Suprapubic skin (tissue), 4 donors: ENCODE results near the gene HNRNPF. TPM values are rescaled to one million over a fixed set of nuclear protein-coding genes. Genes with fewer than 3 reads are reported as not detected.

ENCODE experiments used
- DNase-seq, 2 donors: peaks; one replicate each; pipeline ENCODE4 v3.0.0-alpha.2; 2019; ENCODE audit warnings: low spot score in 2 of 2
- H3K27ac ChIP-seq: fragments of 200-600 bp; sonication (generic); one replicate; pipeline ENCODE4 v1.5.1; 2019
- H3K27me3 ChIP-seq: fragments of 200-600 bp; sonication (generic); one replicate; pipeline ENCODE4 v1.5.1; 2019
- H3K36me3 ChIP-seq: fragments of 200-600 bp; sonication (generic); one replicate; pipeline ENCODE4 v1.5.1; 2019
- H3K4me1 ChIP-seq: fragments of 200-600 bp; sonication (generic); one replicate; pipeline ENCODE4 v1.5.1; 2019
- H3K4me3 ChIP-seq: fragments of 200-600 bp; sonication (generic); one replicate; pipeline ENCODE4 v1.5.1; 2019; ENCODE audit warnings: mild to moderate bottlenecking
- H3K9me3 ChIP-seq: fragments of 200-600 bp; sonication (generic); one replicate; pipeline ENCODE4 v1.5.1; 2019
- CTCF ChIP-seq, 2 donors: fragments of 200-600 bp in 1 of 2; fragments of 450-650 bp in 1 of 2; sonication (generic) in 1 of 2; IDR thresholded peaks; one replicate each; pipeline ENCODE4 v1.5.1; 2016 to 2019; ENCODE audit warnings: antibody characterized with exemption in 2 of 2, mild to moderate bottlenecking in 1 of 2, moderate library complexity in 1 of 2
- EP300 ChIP-seq: sonication (generic); formaldehyde crosslinking; IDR thresholded peaks from one replicate; pipeline ENCODE4 v1.6.1; 2017; ENCODE audit warnings: antibody characterized with exemption
- POLR2A ChIP-seq, 2 donors: fragments of 450-650 bp; IDR thresholded peaks; one replicate each; pipeline ENCODE4 v1.6.1; 2017; ENCODE audit warnings: antibody characterized with exemption in 2 of 2, mild to moderate bottlenecking in 2 of 2, moderate library complexity in 2 of 2
- POLR2AphosphoS5 ChIP-seq, 3 donors: sonication (generic); formaldehyde crosslinking; IDR thresholded peaks; one replicate each; pipeline ENCODE4 v1.6.1; 2017; ENCODE audit warnings: antibody characterized with exemption in 3 of 3
- WGBS: methylation state at CpG from one replicate; pipeline ENCODE4 v1.1.5; 2018; 5-methylcytosine and 5-hydroxymethylcytosine counted together
- total RNA-seq, 4 donors: library from RNA; depleted of rRNA; stranded (reverse); fragments of >200 nt; gene quantifications; one replicate each; pipeline ENCODE4 v1.1.0, GENCODE V29; 2016

HNRNPF gene
- total RNA-seq, 4 donors from 2014 or later: 180 to 248 (median 217) TPM

DNA sequence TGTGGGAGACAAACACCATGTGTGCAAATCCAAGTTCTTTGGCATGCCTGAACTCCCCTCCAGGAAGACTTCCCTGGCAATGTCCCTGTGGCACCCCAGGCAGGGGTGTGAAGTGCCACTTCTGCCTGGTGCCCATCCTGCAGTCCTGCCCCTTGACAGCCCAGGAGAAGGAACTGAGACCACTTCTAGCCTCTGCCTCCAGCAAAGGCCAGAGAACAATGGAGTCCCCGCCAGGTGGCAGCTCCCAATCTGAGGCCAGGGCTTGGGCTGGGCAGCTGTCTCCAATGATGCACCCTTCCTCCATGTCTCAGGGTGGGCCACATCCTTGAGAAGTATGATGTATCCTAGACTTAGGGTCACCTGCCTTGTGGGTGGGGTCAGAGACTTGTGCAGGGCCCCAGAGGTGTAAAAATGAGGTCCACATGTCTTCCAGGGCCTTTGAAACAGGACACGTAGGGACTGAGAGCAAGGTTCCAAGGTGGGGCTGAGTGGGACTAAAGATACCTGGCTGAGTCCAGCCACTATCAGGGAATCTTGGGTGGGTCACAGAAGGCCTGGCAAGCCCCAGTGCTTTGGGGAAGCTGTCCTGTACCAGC, 32.1 kb downstream of the HNRNPF start:
- H3K27ac ChIP-seq: no peak overlapping the region
- WGBS: 83% methylated on average over 2 of the region's 2 CpGs
- no peaks in the 10 kb centered on the region for H3K4me1 ChIP-seq
- no peak overlapping the region for H3K4me3 ChIP-seq
- H3K9me3 ChIP-seq: no peaks in the 10 kb centered on the region
- no peak for DNase-seq
- H3K27me3 ChIP-seq: no peaks in the 10 kb centered on the region
- TF ChIP-seq POLR2AphosphoS5 (IDR thresholded peaks at IDR 0.05): no peak
- TF ChIP-seq EP300: no peak
- TF ChIP-seq CTCF (IDR thresholded peaks at IDR 0.05): no peak
- TF ChIP-seq POLR2A (IDR thresholded peaks at IDR 0.05): no peak
- H3K36me3 ChIP-seq: no peaks in the 10 kb centered on the region

GRCh38 chr10:43376046-43376635, 32.8 kb downstream of the HNRNPF start:
- Histone ChIP-seq H3K36me3 (no peaks in the 10 kb centered on the region), H3K27me3 (no peaks in the 10 kb centered on the region), H3K27ac (no peak overlapping the region), H3K4me3 (no peak overlapping the region), H3K4me1 (no peaks in the 10 kb centered on the region), H3K9me3 (no peaks in the 10 kb centered on the region)
- 91% methylated on average over 9 of the region's 9 CpGs for WGBS
- no peak for TF ChIP-seq POLR2A (IDR thresholded peaks at IDR 0.05)
- TF ChIP-seq CTCF (IDR thresholded peaks at IDR 0.05): no peak
- TF ChIP-seq EP300: no peak
- no peak for TF ChIP-seq POLR2AphosphoS5 (IDR thresholded peaks at IDR 0.05)
- no peak for DNase-seq

GRCh38 chr10:43375401-43376020, 33.5 kb downstream of the HNRNPF start:
- Histone ChIP-seq H3K4me3 (no peak overlapping the region), H3K36me3 (no peaks in the 10 kb centered on the region), H3K9me3 (no peaks in the 10 kb centered on the region), H3K4me1 (no peaks in the 10 kb centered on the region), H3K27me3 (no peaks in the 10 kb centered on the region), H3K27ac (no peak overlapping the region)
- DNase-seq: no peak
- TF ChIP-seq POLR2A (IDR thresholded peaks at IDR 0.05): no peak
- TF ChIP-seq POLR2AphosphoS5 (IDR thresholded peaks at IDR 0.05): no peak
- TF ChIP-seq EP300: no peak
- no peak for TF ChIP-seq CTCF (IDR thresholded peaks at IDR 0.05)
- WGBS: 81% methylated on average over 9 of the region's 12 CpGs

GRCh38 chr10:43374194-43374593, 34.8 kb downstream of the HNRNPF start:
- Histone ChIP-seq H3K9me3 (no peaks in the 10 kb centered on the region), H3K4me3 (no peak overlapping the region), H3K27me3 (no peaks in the 10 kb centered on the region), H3K27ac (no peak overlapping the region), H3K4me1 (no peaks in the 10 kb centered on the region), H3K36me3 (no peaks in the 10 kb centered on the region)
- 65% methylated on average over 2 of the region's 3 CpGs for WGBS
- TF ChIP-seq CTCF (IDR thresholded peaks at IDR 0.05) (no peak), POLR2A (IDR thresholded peaks at IDR 0.05) (no peak), EP300 (no peak)
- no peak for DNase-seq

DNA sequence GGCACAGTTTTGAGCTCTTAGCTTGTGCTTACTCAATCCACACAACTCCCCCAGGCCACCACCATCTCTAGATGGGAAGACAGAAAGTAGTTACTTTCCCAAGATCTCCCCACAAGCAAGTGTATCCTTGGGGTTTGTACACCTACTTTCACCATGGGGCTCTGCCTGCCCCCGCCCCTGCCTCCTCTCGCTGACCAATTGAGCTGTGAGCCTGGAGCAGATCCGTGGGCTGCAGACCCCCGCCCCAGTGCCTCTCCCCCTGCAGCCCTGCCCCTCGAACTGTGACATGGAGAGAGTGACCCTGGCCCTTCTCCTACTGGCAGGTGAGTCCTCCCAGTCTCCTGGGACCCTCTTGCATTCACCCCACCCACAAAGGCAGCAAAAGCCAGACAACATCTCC, 35.5 kb downstream of the HNRNPF start:
- H3K36me3 ChIP-seq: no peaks in the 10 kb centered on the region
- H3K27me3 ChIP-seq: no peaks in the 10 kb centered on the region
- 76% methylated on average over 4 of the region's 5 CpGs for WGBS
- no peaks in the 10 kb centered on the region for H3K4me1 ChIP-seq
- no peak overlapping the region for H3K4me3 ChIP-seq
- DNase-seq: no peak
- H3K9me3 ChIP-seq: no peaks in the 10 kb centered on the region
- TF ChIP-seq EP300: no peak
- no peak for TF ChIP-seq CTCF (IDR thresholded peaks at IDR 0.05)
- no peak overlapping the region for H3K27ac ChIP-seq
